IMR-90 (cell line): ENCODE results near the gene RAPGEF5. TPM values are rescaled to one million over a fixed set of nuclear protein-coding genes. Genes with fewer than 3 reads are reported as not detected.

Experiments
- ATAC-seq: fragments of 200-7000 bp; cut with Tn5 transposase; 2 replicates; pipeline ENCODE4 v1.9.1; 2020; ENCODE audit warnings: low read depth, mild to moderate bottlenecking, moderate library complexity
- BruUV-seq: library from RNA; stranded (reverse); fragments of 400-500 nt; replicated peaks from 2 replicates; lab custom pipeline; 2021; lab: Mats Ljungman, UMichigan
- CTCF ChIA-PET: fragments of 300-600 bp; formaldehyde crosslinking; extraction: SDS; loops from one replicate; lab custom pipeline; 2021; ENCODE audit warnings: antibody characterized with exemption; lab: Yijun Ruan, JAX
- POLR2A ChIA-PET: fragments of 300-600 bp; sonication (Branson Sonifier 250); formaldehyde crosslinking; loops from one replicate; lab custom pipeline; 2022; ENCODE audit warnings: antibody characterized with exemption; ENCODE audit not compliant: unreplicated experiment; lab: Charles Lee
- DNase-seq: peaks from one replicate; pipeline ENCODE4 v3.0.0; 2013
- H2AFZ ChIP-seq: replicated peaks from 2 replicates; pipeline ENCODE3; 2013; ENCODE audit warnings: low read length, mild to moderate bottlenecking; ENCODE audit not compliant: poor library complexity
- H2AK5ac ChIP-seq: 2 replicates; pipeline ENCODE4 v1.6.1; 2013; ENCODE audit warnings: low read depth, low read length, inconsistent platforms
- H2AK9ac ChIP-seq: replicated peaks from 2 replicates; pipeline ENCODE3; 2013; ENCODE audit warnings: mild to moderate bottlenecking, low read depth, low read length, moderate library complexity; ENCODE audit not compliant: poor library complexity
- H2BK120ac ChIP-seq: 2 replicates; pipeline ENCODE4 v1.6.1; 2013; ENCODE audit warnings: low read depth, low read length, inconsistent platforms
- H2BK15ac ChIP-seq: 3 replicates; pipeline ENCODE4 v1.6.1; 2013; ENCODE audit warnings: low read depth, low read length, inconsistent platforms
- H2BK20ac ChIP-seq: 2 replicates; pipeline ENCODE4 v1.6.1; 2013; ENCODE audit warnings: low read depth, mild to moderate bottlenecking, inconsistent platforms, low read length, moderate library complexity
- H2BK5ac ChIP-seq: 2 replicates; pipeline ENCODE4 v1.6.1; 2013; ENCODE audit warnings: mild to moderate bottlenecking, low read depth, low read length, inconsistent platforms; ENCODE audit not compliant: poor library complexity, severe bottlenecking
- H3K14ac ChIP-seq: replicated peaks from 2 replicates; pipeline ENCODE4 v1.6.1; 2013; ENCODE audit warnings: low read depth, low read length, inconsistent platforms
- H3K18ac ChIP-seq: 2 replicates; pipeline ENCODE4 v1.6.1; 2013; ENCODE audit warnings: low read depth, low read length, control low read depth
- H3K23ac ChIP-seq: 2 replicates; pipeline ENCODE4 v1.6.1; 2013; ENCODE audit warnings: low read depth, low read length, inconsistent platforms
- H3K27ac ChIP-seq: 2 replicates; pipeline ENCODE4 v1.5.1; 2013; ENCODE audit warnings: mild to moderate bottlenecking, control low read depth, low read length; ENCODE audit not compliant: insufficient read depth
- H3K27me3 ChIP-seq: 2 replicates; pipeline ENCODE4 v1.6.1; 2013; ENCODE audit warnings: low read length; ENCODE audit not compliant: control insufficient read depth, insufficient read depth
- H3K36me3 ChIP-seq: 2 replicates; pipeline ENCODE4 v1.6.1; 2013; ENCODE audit warnings: low read length, mixed read lengths; ENCODE audit not compliant: control insufficient read depth, insufficient read depth
- H3K4ac ChIP-seq: 2 replicates; pipeline ENCODE4 v1.6.1; 2013; ENCODE audit warnings: low read depth, low read length, inconsistent platforms
- H3K4me1 ChIP-seq: 2 replicates; pipeline ENCODE4 v1.6.1; 2013; ENCODE audit warnings: low read length, mixed read lengths; ENCODE audit not compliant: control insufficient read depth, insufficient read depth
- H3K4me2 ChIP-seq: 2 replicates; pipeline ENCODE4 v1.6.1; 2013; ENCODE audit warnings: low read depth, mild to moderate bottlenecking, control low read depth, low read length, moderate library complexity
- H3K4me3 ChIP-seq: 2 replicates; pipeline ENCODE4 v1.5.1; 2013; ENCODE audit warnings: low read depth, mild to moderate bottlenecking, control low read depth, low read length, moderate library complexity; ENCODE audit not compliant: insufficient read depth
- H3K56ac ChIP-seq: 2 replicates; pipeline ENCODE4 v1.6.1; 2013; ENCODE audit warnings: low read length, inconsistent platforms; ENCODE audit not compliant: insufficient read depth; ENCODE audit errors: extremely low read depth
- H3K79me1 ChIP-seq, 2 experiments: 2 replicates each; pipeline ENCODE4 v1.6.1; 2013; ENCODE audit warnings: low read length in 2 of 2, inconsistent platforms in 1 of 2, low read depth in 1 of 2
- H3K9ac ChIP-seq: 2 replicates; pipeline ENCODE4 v1.6.1; 2013; ENCODE audit warnings: low read depth, low read length, control low read depth
- H3K9me1 ChIP-seq: 2 replicates; pipeline ENCODE4 v1.6.1; 2013; ENCODE audit warnings: low read length, inconsistent platforms; ENCODE audit not compliant: insufficient read depth
- H3K9me3 ChIP-seq: 2 replicates; pipeline ENCODE4 v1.6.1; 2013; ENCODE audit warnings: low read length; ENCODE audit not compliant: control insufficient read depth, insufficient read depth
- H4K20me1 ChIP-seq: 2 replicates; pipeline ENCODE4 v1.6.1; 2013; ENCODE audit warnings: low read length, inconsistent platforms; ENCODE audit not compliant: insufficient read depth
- H4K5ac ChIP-seq: 2 replicates; pipeline ENCODE4 v1.6.1; 2013; ENCODE audit warnings: mild to moderate bottlenecking, low read depth, low read length, control low read depth
- H4K8ac ChIP-seq, 2 experiments: 2 replicates each; pipeline ENCODE4 v1.6.1; 2013; ENCODE audit warnings: low read depth in 2 of 2, low read length in 2 of 2, control low read depth in 1 of 2, inconsistent platforms in 1 of 2
- H4K91ac ChIP-seq: 2 replicates; pipeline ENCODE4 v1.6.1; 2013; ENCODE audit warnings: low read depth, low read length, inconsistent platforms; ENCODE audit not compliant: insufficient read depth
- BHLHE40 ChIP-seq: fragments of 150-350 bp; IDR thresholded peaks from 2 replicates; pipeline ENCODE4 v1.6.1; 2016; ENCODE audit warnings: mild to moderate bottlenecking, low read depth, low read length
- CEBPB ChIP-seq: IDR thresholded peaks from 2 replicates; pipeline ENCODE4 v1.6.1; 2012; ENCODE audit warnings: low read depth, low read length, improper control_type of control experiment
- CHD1 ChIP-seq: IDR thresholded peaks from 2 replicates; pipeline ENCODE4 v1.6.1; 2012; ENCODE audit warnings: low read depth, low read length, improper control_type of control experiment
- FOS ChIP-seq: fragments of 150-350 bp; IDR thresholded peaks from 2 replicates; pipeline ENCODE4 v1.6.1; 2016; ENCODE audit warnings: low read depth, low read length
- MAFK ChIP-seq: IDR thresholded peaks from 2 replicates; pipeline ENCODE4 v1.6.1; 2012; ENCODE audit warnings: low read depth, low read length, improper control_type of control experiment
- MAZ ChIP-seq: IDR thresholded peaks from 2 replicates; pipeline ENCODE4 v1.6.1; 2012; ENCODE audit warnings: low read depth, mild to moderate bottlenecking, low read length, improper control_type of control experiment, moderate library complexity, borderline replicate concordance
- MXI1 ChIP-seq: IDR thresholded peaks from 2 replicates; pipeline ENCODE4 v1.6.1; 2012; ENCODE audit warnings: low read depth, mild to moderate bottlenecking, low read length, moderate library complexity, borderline replicate concordance
- NFE2L2 ChIP-seq: fragments of 150-350 bp; IDR thresholded peaks from 2 replicates; pipeline ENCODE4 v1.6.1; 2016; ENCODE audit warnings: low read depth, mild to moderate bottlenecking, low read length
- POLR2A ChIP-seq: IDR thresholded peaks from 2 replicates; pipeline ENCODE4 v1.6.1; 2012; ENCODE audit warnings: mild to moderate bottlenecking, low read depth, low read length
- RAD21 ChIP-seq: IDR thresholded peaks from 2 replicates; pipeline ENCODE4 v1.6.1; 2012; ENCODE audit warnings: low read length, improper control_type of control experiment
- RCOR1 ChIP-seq: IDR thresholded peaks from 2 replicates; pipeline ENCODE4 v1.6.1; 2012; ENCODE audit warnings: mild to moderate bottlenecking, low read length, improper control_type of control experiment; ENCODE audit not compliant: insufficient replicate concordance
- RFX5 ChIP-seq: IDR thresholded peaks from 2 replicates; pipeline ENCODE4 v1.8.0; 2012; ENCODE audit warnings: low read depth, mild to moderate bottlenecking, low read length, moderate library complexity
- SMC3 ChIP-seq: fragments of 150-350 bp; IDR thresholded peaks from 2 replicates; pipeline ENCODE4 v1.6.1; 2016; ENCODE audit warnings: low read depth, mild to moderate bottlenecking, antibody characterized with exemption, low read length, moderate library complexity
- USF2 ChIP-seq: fragments of 150-350 bp; IDR thresholded peaks from 2 replicates; pipeline ENCODE4 v1.6.1; 2017; ENCODE audit warnings: mild to moderate bottlenecking, antibody characterized with exemption, low read length, low read depth
- WGBS, 2 experiments: methylation state at CpG; one replicate each; pipeline versions ENCODE4 v1.1.5 to v1.1.7; 2013; ENCODE audit warnings: missing lambda C conversion rate in 2 of 2; ENCODE audit not compliant: insufficient read length in 1 of 2; ENCODE audit errors: extremely low coverage in 2 of 2; 5-methylcytosine and 5-hydroxymethylcytosine counted together
- dilution Hi-C: fragments of 300-500 bp; cut with HindIII; formaldehyde crosslinking; loops from one replicate; pipeline ENCODE4 v1.14.3; 2018; ENCODE audit warnings: low sequenced_read_pairs; ENCODE audit not compliant: unreplicated experiment
- in situ Hi-C: fragments of 300-500 bp; cut with MboI; formaldehyde crosslinking; loops from 3 replicates; pipeline ENCODE4 v1.14.3; 2019; ENCODE audit warnings: low sequenced_read_pairs, inconsistent platforms, mixed read lengths
- intact Hi-C: fragments of 100-400 bp; cut with micrococcal nuclease; formaldehyde crosslinking; loops from 2 replicates; pipeline ENCODE4 v1.10.0; 2022
- polyA plus RNA-seq, 3 experiments: library from polyadenylated mRNA; depleted of rRNA; stranded (reverse); fragments of >200 nt; gene quantifications; 2 replicates each; pipeline ENCODE4 v1.2.3, GENCODE V29; 2012; ENCODE audit warnings: low replicate concordance in 1 of 3
- total RNA-seq: library from RNA; depleted of rRNA; stranded (reverse); fragments of >200 nt; gene quantifications from 2 replicates; pipeline ENCODE4 v1.2.3, GENCODE V29; 2012
- TF ChIP-seq, protein P1 (sequence below): fragments of 150-350 bp; IDR thresholded peaks from 2 replicates; pipeline ENCODE4 v1.6.1; 2016; ENCODE audit warnings: low read depth, mild to moderate bottlenecking, low read length, moderate library complexity, borderline replicate concordance
- TF ChIP-seq, protein P2 (sequence below): conservative IDR thresholded peaks from 2 replicates; pipeline ENCODE4 v1.5.1; 2012; ENCODE audit warnings: mild to moderate bottlenecking, low read depth, low read length, improper control_type of control experiment

Gene RAPGEF5
- total and polyA plus RNA-seq, 2 of the 4 experiments (the other 2 are of a cell fraction), result 0.05 to 0.18 TPM

DNA sequence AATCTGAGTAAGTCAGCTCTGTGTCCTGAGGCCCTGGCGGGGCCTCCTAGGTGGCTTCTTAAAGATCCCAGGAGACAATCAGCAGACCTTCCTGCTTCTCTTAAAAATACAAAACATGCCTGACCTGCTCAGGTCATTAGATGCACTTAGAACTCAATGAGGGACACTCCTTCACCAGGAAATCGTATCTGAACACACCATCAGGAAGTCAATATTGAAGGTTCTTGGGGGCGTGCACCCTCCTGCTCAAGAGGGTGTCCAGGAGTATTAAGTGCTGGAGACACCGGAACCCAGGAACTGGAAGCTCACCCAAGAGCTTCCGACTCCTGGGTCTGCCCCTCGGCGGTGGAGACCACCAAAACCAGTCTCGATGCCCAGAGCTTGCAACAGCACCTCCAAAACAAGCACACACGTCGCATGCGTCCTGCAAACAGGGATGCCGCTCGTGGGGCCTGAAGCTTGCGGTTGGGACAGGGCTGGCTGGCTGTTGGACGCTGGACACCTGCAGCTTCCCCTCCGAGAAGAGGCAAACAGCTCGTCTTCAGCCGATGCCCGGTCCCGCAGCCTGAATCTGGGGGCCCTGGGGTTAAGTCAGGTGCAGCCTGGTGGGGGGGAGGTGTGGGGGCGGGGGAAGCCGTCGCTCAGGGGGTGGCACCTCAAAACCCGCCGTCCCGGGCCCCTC lies 803 bp downstream of the RAPGEF5 start:
- H2BK120ac ChIP-seq, result no peak overlapping the region
- H2BK15ac ChIP-seq, result no peak overlapping the region
- peaks cover 2% of the 10 kb centered on the region; the same call in 1 of the 2 replicates for H3K9me3 ChIP-seq
- H3K14ac ChIP-seq, result no peak overlapping the region
- H3K4ac ChIP-seq, result no peak overlapping the region
- H2AK9ac ChIP-seq, result no peak overlapping the region
- H4K8ac ChIP-seq, result no peak overlapping the region
- DNase-seq (no peak), ATAC-seq (no peak)
- 44% methylated on average over 8 of the region's 26 CpGs; no CpG with 5 or more reads in 1 of the 2 experiments for WGBS, 2 experiments
- no peaks in the 10 kb centered on the region for H3K4me1 ChIP-seq
- intact Hi-C loops (no loop called here), in situ Hi-C loops (no loop called here), dilution Hi-C loops (no loop called here)
- H3K18ac ChIP-seq, result no peak overlapping the region
- H3K23ac ChIP-seq, result no peak overlapping the region
- no peak overlapping the region for H4K91ac ChIP-seq
- no peak overlapping the region for H3K56ac ChIP-seq
- H4K20me1 ChIP-seq, result no peaks in the 10 kb centered on the region
- no peak overlapping the region for H2AK5ac ChIP-seq
- no peaks in the 10 kb centered on the region for H3K79me1 ChIP-seq
- ChIA-PET CTCF (no interaction called here), POLR2A (no interaction called here)
- TF ChIP-seq SMC3 (no peak), MAFK (no peak), USF2 (no peak), RFX5 (no peak), RCOR1 (no peak), RAD21 (no peak), BHLHE40 (no peak), MXI1 (no peak), POLR2A (no peak), FOS (no peak), NFE2L2 (no peak), CEBPB (no peak), MAZ (no peak), CHD1 (no peak)
- TF ChIP-seq, protein P1, sequence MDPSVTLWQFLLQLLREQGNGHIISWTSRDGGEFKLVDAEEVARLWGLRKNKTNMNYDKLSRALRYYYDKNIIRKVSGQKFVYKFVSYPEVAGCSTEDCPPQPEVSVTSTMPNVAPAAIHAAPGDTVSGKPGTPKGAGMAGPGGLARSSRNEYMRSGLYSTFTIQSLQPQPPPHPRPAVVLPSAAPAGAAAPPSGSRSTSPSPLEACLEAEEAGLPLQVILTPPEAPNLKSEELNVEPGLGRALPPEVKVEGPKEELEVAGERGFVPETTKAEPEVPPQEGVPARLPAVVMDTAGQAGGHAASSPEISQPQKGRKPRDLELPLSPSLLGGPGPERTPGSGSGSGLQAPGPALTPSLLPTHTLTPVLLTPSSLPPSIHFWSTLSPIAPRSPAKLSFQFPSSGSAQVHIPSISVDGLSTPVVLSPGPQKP, result no peak
- TF ChIP-seq, protein P2, sequence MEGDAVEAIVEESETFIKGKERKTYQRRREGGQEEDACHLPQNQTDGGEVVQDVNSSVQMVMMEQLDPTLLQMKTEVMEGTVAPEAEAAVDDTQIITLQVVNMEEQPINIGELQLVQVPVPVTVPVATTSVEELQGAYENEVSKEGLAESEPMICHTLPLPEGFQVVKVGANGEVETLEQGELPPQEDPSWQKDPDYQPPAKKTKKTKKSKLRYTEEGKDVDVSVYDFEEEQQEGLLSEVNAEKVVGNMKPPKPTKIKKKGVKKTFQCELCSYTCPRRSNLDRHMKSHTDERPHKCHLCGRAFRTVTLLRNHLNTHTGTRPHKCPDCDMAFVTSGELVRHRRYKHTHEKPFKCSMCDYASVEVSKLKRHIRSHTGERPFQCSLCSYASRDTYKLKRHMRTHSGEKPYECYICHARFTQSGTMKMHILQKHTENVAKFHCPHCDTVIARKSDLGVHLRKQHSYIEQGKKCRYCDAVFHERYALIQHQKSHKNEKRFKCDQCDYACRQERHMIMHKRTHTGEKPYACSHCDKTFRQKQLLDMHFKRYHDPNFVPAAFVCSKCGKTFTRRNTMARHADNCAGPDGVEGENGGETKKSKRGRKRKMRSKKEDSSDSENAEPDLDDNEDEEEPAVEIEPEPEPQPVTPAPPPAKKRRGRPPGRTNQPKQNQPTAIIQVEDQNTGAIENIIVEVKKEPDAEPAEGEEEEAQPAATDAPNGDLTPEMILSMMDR, result no peak
- H3K4me3 ChIP-seq, result no peak overlapping the region
- H4K5ac ChIP-seq, result no peak overlapping the region
- no peak overlapping the region for H2BK20ac ChIP-seq
- no peak overlapping the region for H3K27ac ChIP-seq
- no peak overlapping the region for H3K4me2 ChIP-seq
- no peak overlapping the region for H2BK5ac ChIP-seq
- H3K9ac ChIP-seq, result no peak overlapping the region
- H2AFZ ChIP-seq, result no peak overlapping the region
- H3K36me3 ChIP-seq, result no peaks in the 10 kb centered on the region
- H3K9me1 ChIP-seq, result no peaks in the 10 kb centered on the region
- BruUV-seq, result no TSS peak
- peaks cover 16% of the 10 kb centered on the region for H3K27me3 ChIP-seq
